ENCODE data around the gene BCL2L13.

- TF ChIP-seq POLR2A (IDR thresholded peaks at IDR 0.05), result no peak
- TF ChIP-seq CTCF (IDR thresholded peaks at IDR 0.05), result no peak
Measured at GRCh38 chr22:17694752-17695151, 56.2 kb downstream of the BCL2L13 start.

Data from right lobe of liver (tissue), 4 donors.